HepG2 (cell line): ENCODE results near the gene GRM8. TPM values are rescaled to one million over a fixed set of nuclear protein-coding genes. Genes with fewer than 3 reads are reported as not detected.

Experiments used
- ATAC-seq: fragments of 200-7000 bp; cut with Tn5 transposase; 3 replicates; pipeline ENCODE4 v1.9.1; 2020; ENCODE audit warnings: mild to moderate bottlenecking, moderate library complexity
- BruUV-seq: library from RNA; stranded (reverse); fragments of 400-500 nt; replicated peaks from 2 replicates; lab custom pipeline; 2021; lab: Mats Ljungman, UMichigan
- CTCF ChIA-PET: fragments of 300-600 bp; formaldehyde crosslinking; extraction: SDS; loops from one replicate; lab custom pipeline; 2021; ENCODE audit warnings: low total read pairs, inconsistent platforms, low intra/inter-chr PET ratio; lab: Yijun Ruan, JAX
- POLR2A ChIA-PET: fragments of 350-600 bp; sonication (Branson Sonifier 250); formaldehyde crosslinking; loops from one replicate; lab custom pipeline; 2020; ENCODE audit warnings: antibody characterized with exemption, inconsistent platforms; lab: Yijun Ruan, JAX
- DNase-seq: peaks from one replicate; pipeline ENCODE4 v3.0.0-alpha.2; 2015; ENCODE audit warnings: low spot score
- FAIRE-seq: peaks from 3 replicates; lab custom pipeline; 2011; peaks lifted over from hg19 to GRCh38; lab: Jason Lieb, UNC
- H2AFZ ChIP-seq: one replicate; pipeline ENCODE4 v1.6.1; 2011; ENCODE audit warnings: low read length, inconsistent platforms
- H3K27ac ChIP-seq: fragments of 300-600 bp; 3 replicates; pipeline ENCODE4 v1.8.0; 2011; ENCODE audit warnings: mixed run types, mild to moderate bottlenecking, mixed read lengths, low read length, inconsistent platforms; ENCODE audit not compliant: insufficient read depth; ENCODE audit errors: extremely low read length
- H3K27me3 ChIP-seq, 2 experiments: fragments of 200-600 bp in 1 of 2; 2 replicates in 1 of 2; 3 replicates in 1 of 2; pipeline versions ENCODE4 v1.6.0 to v1.8.0; 2011; ENCODE audit warnings: low read length in 2 of 2, mild to moderate bottlenecking in 2 of 2, moderate library complexity in 2 of 2, inconsistent platforms in 1 of 2; ENCODE audit not compliant: insufficient read depth in 2 of 2, control insufficient read depth in 1 of 2
- H3K36me3 ChIP-seq, 2 experiments: fragments of 200-600 bp in 1 of 2; replicated peaks in 1 of 2; 2 replicates in 1 of 2; 3 replicates in 1 of 2; pipeline versions ENCODE4 v1.5.1 to v1.8.0; 2011; ENCODE audit warnings: low read length in 2 of 2, inconsistent platforms in 1 of 2; ENCODE audit not compliant: insufficient read depth in 2 of 2, control insufficient read depth in 1 of 2
- H3K4me1 ChIP-seq: 2 replicates; pipeline ENCODE4 v1.5.1; 2012; ENCODE audit warnings: low read length, inconsistent platforms; ENCODE audit not compliant: insufficient read depth
- H3K4me2 ChIP-seq: 2 replicates; pipeline ENCODE4 v1.6.0; 2011; ENCODE audit warnings: low read depth, low read length, inconsistent platforms
- H3K4me3 ChIP-seq, 3 experiments: fragments of 200-600 bp in 1 of 3; sonication (generic), shearing (Covaris generic) in 1 of 3; replicated peaks in 1 of 3; 2 replicates each; pipeline ENCODE4 v1.5.1; 2011 to 2016; ENCODE audit warnings: low read length in 3 of 3, inconsistent platforms in 2 of 3, low read depth in 2 of 3, mild to moderate bottlenecking in 2 of 3, control low read depth in 1 of 3, mixed read lengths in 1 of 3; ENCODE audit not compliant: insufficient read depth in 1 of 3
- H3K79me2 ChIP-seq: one replicate; pipeline ENCODE4 v1.6.1; 2011; ENCODE audit warnings: low read length, inconsistent platforms; ENCODE audit not compliant: insufficient read depth
- H3K9ac ChIP-seq: 2 replicates; pipeline ENCODE4 v1.6.0; 2011; ENCODE audit warnings: mild to moderate bottlenecking, low read depth, low read length, inconsistent platforms; ENCODE audit not compliant: insufficient read depth
- H3K9me3 ChIP-seq: 2 replicates; pipeline ENCODE4 v1.5.1; 2012; ENCODE audit warnings: mild to moderate bottlenecking, low read length
- H4K20me1 ChIP-seq: 2 replicates; pipeline ENCODE4 v1.6.0; 2011; ENCODE audit warnings: inconsistent platforms, mild to moderate bottlenecking, low read length, moderate library complexity; ENCODE audit not compliant: insufficient read depth
- ARID5B ChIP-seq: IDR thresholded peaks from 2 replicates; pipeline ENCODE4 v1.4.0; 2020; ENCODE audit warnings: mild to moderate bottlenecking, missing genetic modification reagents
- DNMT3B ChIP-seq: conservative IDR thresholded peaks from 2 replicates; pipeline ENCODE4 v1.6.1; 2016; ENCODE audit warnings: missing biosample characterization, control low read depth
- GLI4 ChIP-seq: sonication (generic); formaldehyde crosslinking; IDR thresholded peaks from 2 replicates; pipeline ENCODE4 v1.5.1; 2020; ENCODE audit warnings: missing genetic modification reagents, mild to moderate bottlenecking, moderate library complexity, borderline replicate concordance
- HOXD1 ChIP-seq: sonication (generic); formaldehyde crosslinking; IDR thresholded peaks from 2 replicates; pipeline ENCODE4 v1.5.0; 2020; ENCODE audit warnings: missing genetic modification reagents
- MIER3 ChIP-seq: IDR thresholded peaks from 2 replicates; pipeline ENCODE4 v1.6.1; 2016; ENCODE audit warnings: missing compliant biosample characterization, borderline replicate concordance
- NFE2 ChIP-seq: sonication (generic); formaldehyde crosslinking; IDR thresholded peaks from 2 replicates; pipeline ENCODE4 v1.4.0; 2020; ENCODE audit warnings: missing genetic modification reagents
- NFE2L2 ChIP-seq: fragments of 150-350 bp; IDR thresholded peaks from 2 replicates; pipeline ENCODE4 v1.6.1; 2014; ENCODE audit warnings: low read length
- RNF2 ChIP-seq: fragments of 450-650 bp; conservative IDR thresholded peaks from 2 replicates; pipeline ENCODE4 v1.6.1; 2016; ENCODE audit warnings: low read depth
- RXRA ChIP-seq: sonication (generic); formaldehyde crosslinking; IDR thresholded peaks from 2 replicates; pipeline ENCODE4 v1.5.1; 2020; ENCODE audit warnings: missing genetic modification reagents
- SMARCC2 ChIP-seq: fragments of 450-650 bp; IDR thresholded peaks from 2 replicates; pipeline ENCODE4 v1.6.1; 2017; ENCODE audit warnings: antibody characterized with exemption, mild to moderate bottlenecking
- SP5 ChIP-seq: IDR thresholded peaks from 2 replicates; pipeline ENCODE4 v1.6.1; 2016; ENCODE audit warnings: low read depth, borderline replicate concordance
- TBX3 ChIP-seq: fragments of 450-650 bp; IDR thresholded peaks from 2 replicates; pipeline ENCODE4 v1.6.1; 2017; ENCODE audit warnings: antibody characterized with exemption, mild to moderate bottlenecking, inconsistent platforms, borderline replicate concordance
- TERF1 ChIP-seq: sonication (generic); formaldehyde crosslinking; IDR thresholded peaks from 2 replicates; pipeline ENCODE4 v1.8.0; 2022; ENCODE audit warnings: mild to moderate bottlenecking, missing genetic modification reagents, moderate library complexity
- ZNF124 ChIP-seq: sonication (generic); formaldehyde crosslinking; IDR thresholded peaks from 2 replicates; pipeline ENCODE4 v1.4.0; 2020; ENCODE audit warnings: missing genetic modification reagents
- ZNF232 ChIP-seq: sonication (generic); formaldehyde crosslinking; IDR thresholded peaks from 2 replicates; pipeline ENCODE4 v1.4.0; 2020; ENCODE audit warnings: missing genetic modification reagents, borderline replicate concordance
- ZNF292 ChIP-seq: sonication (generic); formaldehyde crosslinking; IDR thresholded peaks from 2 replicates; pipeline ENCODE4 v1.8.1; 2022; ENCODE audit warnings: mild to moderate bottlenecking, low read depth, missing genetic modification reagents, borderline replicate concordance
- ZNF660 ChIP-seq: sonication (generic); formaldehyde crosslinking; IDR thresholded peaks from 2 replicates; pipeline ENCODE4 v1.5.1; 2020; ENCODE audit warnings: mild to moderate bottlenecking, low read depth, missing genetic modification reagents, borderline replicate concordance
- ZNF7 ChIP-seq: IDR thresholded peaks from 2 replicates; pipeline ENCODE4 v1.6.1; 2016; ENCODE audit warnings: missing biosample characterization, missing genetic modification reagents
- ZSCAN22 ChIP-seq: sonication (generic); formaldehyde crosslinking; IDR thresholded peaks from 2 replicates; pipeline ENCODE4 v1.4.0; 2020; ENCODE audit warnings: mild to moderate bottlenecking, missing genetic modification reagents
- WGBS: methylation state at CpG from one replicate; pipeline ENCODE4 v1.1.6; 2017; ENCODE audit warnings: low lambda C conversion rate; 5-methylcytosine and 5-hydroxymethylcytosine counted together
- in situ Hi-C: cut with HindIII; loops from 2 replicates; pipeline ENCODE4 v1.10.0; 2017; ENCODE audit warnings: low pct_unique_long_range_greater_than_20kb; ENCODE audit not compliant: extremely low pct_ligation_motif_present
- intact Hi-C: fragments of 100-400 bp; cut with micrococcal nuclease; formaldehyde crosslinking; loops from one replicate; pipeline ENCODE4 v1.10.0; 2022; ENCODE audit not compliant: unreplicated experiment
- polyA plus RNA-seq, 8 experiments: library from polyadenylated mRNA; depleted of rRNA in 3 of 8; stranded (reverse) in 7 of 8; unstranded in 1 of 8; fragments of >200 nt; fragmentation: Illumina TruSeq in 4 of 8; extraction: Trizol in 4 of 8; gene quantifications; 2 replicates each; pipeline versions ENCODE4 v1.2.1 to v1.2.3, GENCODE V29; 2011 to 2016; ENCODE audit warnings: low read depth in 4 of 8, missing spikeins in 1 of 8, mixed read lengths in 1 of 8; ENCODE audit not compliant: insufficient read depth in 1 of 8
- total RNA-seq, 5 experiments: library from RNA; depleted of rRNA; stranded (reverse); fragments of >200 nt; fragmentation: Illumina TruSeq; extraction: Trizol; gene quantifications; 2 replicates each; pipeline ENCODE4 v1.2.3, GENCODE V29; 2016; ENCODE audit warnings: low read depth in 1 of 5

GRM8 gene
- total and polyA plus RNA-seq, 2 of the 13 experiments (the other 11 are each of a cell fraction or from before 2014, with no cell fraction given): not detected

GRCh38 chr7:126996659-126997058 lies 256.1 kb downstream of the GRM8 start:
- FAIRE-seq (no peak), ATAC-seq (no peak), DNase-seq (no peak)
- POLR2A ChIA-PET: no interaction called here
- Histone ChIP-seq H3K79me2 (no peaks in the 10 kb centered on the region), H4K20me1 (no peaks in the 10 kb centered on the region), H3K36me3 (no peaks in the 10 kb centered on the region), H3K27me3 (no peaks in the 10 kb centered on the region), H3K9ac (no peak overlapping the region), H3K9me3 (no peaks in the 10 kb centered on the region), H2AFZ (no peak overlapping the region), H3K4me2 (no peak overlapping the region), H3K4me1 (no peaks in the 10 kb centered on the region), H3K4me3 (no peak overlapping the region), H3K27ac (no peak overlapping the region)
- no TSS peak for BruUV-seq
- in situ Hi-C loops: no loop called here
- CTCF ChIA-PET: no interaction called here
- no peak for TF ChIP-seq DNMT3B (CRISPR knock-in tag)
- no peak for TF ChIP-seq ZNF7
- no peak for TF ChIP-seq RNF2
- TF ChIP-seq NFE2L2: no peak
- no peak for TF ChIP-seq MIER3
- TF ChIP-seq ZSCAN22 (CRISPR knock-in tag): no peak
- no peak for TF ChIP-seq ARID5B (CRISPR knock-in tag)
- no peak for TF ChIP-seq GLI4 (CRISPR knock-in tag)
- no peak for TF ChIP-seq TBX3
- TF ChIP-seq ZNF660 (CRISPR knock-in tag): no peak
- no peak for TF ChIP-seq SMARCC2
- no peak for TF ChIP-seq SP5 (CRISPR knock-in tag)
- TF ChIP-seq HOXD1 (CRISPR knock-in tag): no peak
- TF ChIP-seq ZNF292: no peak
- no peak for TF ChIP-seq RXRA
- no peak for TF ChIP-seq ZNF232 (CRISPR knock-in tag)
- TF ChIP-seq TERF1 (CRISPR knock-in tag): no peak
- TF ChIP-seq NFE2 (CRISPR knock-in tag): no peak
- TF ChIP-seq ZNF124: no peak
- WGBS: 0% methylated on average over 1 of the region's 1 CpG
- intact Hi-C loops: no loop called here
